T-cell (primary cell): ENCODE measurements around the gene SLC22A3. TPM values are rescaled to one million over a fixed set of nuclear protein-coding genes. Genes with fewer than 3 reads are reported as not detected.
A peak's percentile ranks its signal among the peaks of the same experiment; 100 is the strongest.

Experiments
- ATAC-seq, 4 experiments: fragments of 200-7000 bp in 3 of 4; fragments of 150-1000 bp in 1 of 4; cut with Tn5 transposase; replicated peaks in 1 of 4; 1 replicate in 3 of 4; 2 replicates in 1 of 4; pipeline ENCODE4 v1.10.0; 2021; ENCODE audit warnings: moderate library complexity in 3 of 4, mild to moderate bottlenecking in 2 of 4, moderate number of reproducible peaks in 1 of 4
- CTCF ChIA-PET, 2 donors: fragments of 300-600 bp; sonication (Branson Sonifier 250); formaldehyde crosslinking; loops; one replicate each; lab custom pipeline; 2022; ENCODE audit warnings: antibody characterized with exemption in 2 of 2; lab: Charles Lee
- POLR2A ChIA-PET, 2 donors: fragments of 300-600 bp; sonication (Branson Sonifier 250); formaldehyde crosslinking; loops; one replicate each; lab custom pipeline; 2022; ENCODE audit warnings: antibody characterized with exemption in 2 of 2; lab: Charles Lee
- DNase-seq, 35 experiments: peaks; one replicate each; pipeline versions ENCODE4 v3.0.0 to v3.0.0-alpha.2; 2013 to 2023
- H3K27ac ChIP-seq: one replicate; pipeline ENCODE4 v1.5.1; 2013; ENCODE audit warnings: low read length
- H3K27me3 ChIP-seq, 2 experiments: replicated peaks in 1 of 2; 1 replicate in 1 of 2; 2 replicates in 1 of 2; pipeline versions ENCODE4 v1.6.1 to v1.7.0; 2013; ENCODE audit warnings: low read length in 1 of 2, mixed read lengths in 1 of 2; ENCODE audit not compliant: control insufficient read depth in 2 of 2, insufficient read depth in 2 of 2; ENCODE audit errors: extremely low read depth in 1 of 2
- H3K36me3 ChIP-seq, 2 donors: 1 replicate in 1 of 2; 2 replicates in 1 of 2; pipeline versions ENCODE4 v1.6.1 to v1.7.0; 2013; ENCODE audit warnings: low read length in 1 of 2; ENCODE audit not compliant: control insufficient read depth in 2 of 2, insufficient read depth in 1 of 2; ENCODE audit errors: extremely low read depth in 1 of 2
- H3K4me1 ChIP-seq, 2 experiments: 1 replicate in 1 of 2; 2 replicates in 1 of 2; pipeline versions ENCODE4 v1.6.1 to v1.7.0; 2013; ENCODE audit warnings: low read length in 2 of 2, mixed read lengths in 1 of 2; ENCODE audit not compliant: insufficient read depth in 2 of 2, control insufficient read depth in 1 of 2; ENCODE audit errors: extremely low read depth in 1 of 2
- H3K4me3 ChIP-seq, 2 donors: 1 replicate in 1 of 2; 2 replicates in 1 of 2; pipeline versions ENCODE4 v1.5.1 to v1.7.0; 2013; ENCODE audit warnings: mild to moderate bottlenecking in 2 of 2, low read length in 1 of 2, moderate library complexity in 1 of 2; ENCODE audit not compliant: control insufficient read depth in 1 of 2; ENCODE audit errors: extremely low read depth in 1 of 2
- H3K9me3 ChIP-seq: 2 replicates; pipeline ENCODE4 v1.7.0; 2013
- H3K27ac Mint-ChIP-seq, 2 donors: one replicate each; pipeline ENCODE4 v1.8.0; 2020 to 2021; ENCODE audit warnings: mild to moderate bottlenecking in 2 of 2, mixed read lengths in 2 of 2
- H3K27me3 Mint-ChIP-seq, 2 donors: one replicate each; pipeline ENCODE4 v1.8.0; 2021 to 2022; ENCODE audit warnings: mixed read lengths in 2 of 2
- H3K36me3 Mint-ChIP-seq: one replicate; pipeline ENCODE4 v1.8.0; 2021; ENCODE audit warnings: mixed read lengths
- H3K4me1 Mint-ChIP-seq, 3 donors: one replicate each; pipeline ENCODE4 v1.8.0; 2020 to 2022; ENCODE audit warnings: mixed read lengths in 3 of 3, mild to moderate bottlenecking in 1 of 3
- H3K4me3 Mint-ChIP-seq, 3 donors: one replicate each; pipeline ENCODE4 v1.8.0; 2020 to 2022; ENCODE audit warnings: mild to moderate bottlenecking in 3 of 3, mixed read lengths in 3 of 3, moderate library complexity in 3 of 3
- H3K9me3 Mint-ChIP-seq, 3 donors: one replicate each; pipeline ENCODE4 v1.8.0; 2020 to 2022; ENCODE audit warnings: mixed read lengths in 3 of 3
- WGBS: methylation state at CpG from one replicate; pipeline ENCODE4 v1.1.5; 2013; ENCODE audit warnings: missing lambda C conversion rate; ENCODE audit not compliant: insufficient coverage; 5-methylcytosine and 5-hydroxymethylcytosine counted together
- total RNA-seq, 35 experiments: library from RNA in 6 of 35; stranded (reverse) in 6 of 35; fragments of 120-200 nt in 1 of 35; gene quantifications; one replicate each; pipeline versions ENCODE4 v1.2.1 to v1.2.4 and lab custom pipeline; 2013 to 2026

The SLC22A3 gene
- total RNA-seq, 5 donors from 2014 or later (not counting 1 experiment from before 2014, with no cell fraction given), result 0.13 to 0.29 (median 0.21) TPM; not detected in 1

- WGBS, result no CpG with 5 or more reads among the region's 2 CpGs
- H3K27ac Mint-ChIP-seq, result no peak overlapping the region
- peaks cover 0 to 7% (median 5%) of the 10 kb centered on the region in 3 donors for H3K4me1 Mint-ChIP-seq
- Histone ChIP-seq H3K27me3 (peaks cover 2 to 15% of the 10 kb centered on the region in 2 experiments), H3K36me3 (no peaks in the 10 kb centered on the region), H3K9me3 (no peaks in the 10 kb centered on the region), H3K4me3 (no peak overlapping the region), H3K27ac (no peak overlapping the region), H3K4me1 (no peaks in the 10 kb centered on the region)
- no peak overlapping the region for H3K4me3 Mint-ChIP-seq
- ATAC-seq, result no peak
- no peak for DNase-seq
- POLR2A ChIA-PET, result interaction anchor here in 1 of 2 donors (0.7 kb wide), 1 partner anchor 1070 kb away, joined by 3 read pairs; no protein-coding TSS in a partner anchor
- H3K36me3 Mint-ChIP-seq, result no peaks in the 10 kb centered on the region
- H3K27me3 Mint-ChIP-seq, result peaks cover 31 to 32% of the 10 kb centered on the region in 2 donors
- CTCF ChIA-PET, result no interaction called here
- H3K9me3 Mint-ChIP-seq, result no peaks in the 10 kb centered on the region
Measured at GRCh38 chr6:160343144-160343543, 5.0 kb upstream of the SLC22A3 start.

GRCh38 chr6:160344271-160344670, 3.9 kb upstream of the SLC22A3 start:
- peaks cover 5 to 12% (median 10%) of the 10 kb centered on the region in 3 donors for H3K4me1 Mint-ChIP-seq
- POLR2A ChIA-PET, result no interaction called here
- WGBS, result no CpG with 5 or more reads among the region's 3 CpGs
- no peaks in the 10 kb centered on the region for H3K9me3 ChIP-seq
- no peak overlapping the region for H3K27ac ChIP-seq
- ATAC-seq (no peak), DNase-seq (no peak)
- H3K9me3 Mint-ChIP-seq, result no peaks in the 10 kb centered on the region
- no peak overlapping the region for H3K27ac Mint-ChIP-seq
- H3K4me3 ChIP-seq, result no peak overlapping the region
- no peaks in the 10 kb centered on the region for H3K36me3 ChIP-seq
- H3K27me3 ChIP-seq, result peaks cover 2 to 21% of the 10 kb centered on the region in 2 experiments
- H3K4me1 ChIP-seq, result peaks cover 0 to 6% of the 10 kb centered on the region in 2 experiments
- H3K4me3 Mint-ChIP-seq, result no peak overlapping the region
- H3K36me3 Mint-ChIP-seq, result no peaks in the 10 kb centered on the region
- CTCF ChIA-PET, result no interaction called here
- peaks cover 33 to 35% of the 10 kb centered on the region in 2 donors for H3K27me3 Mint-ChIP-seq

- H3K36me3 ChIP-seq, result no peaks in the 10 kb centered on the region
- WGBS, result 26% methylated on average over 56 of the region's 74 CpGs
- POLR2A ChIA-PET, result no interaction called here
Measured at GRCh38 chr6:160347259-160348222, 637 bp upstream of the SLC22A3 start.

GRCh38 chr6:160349020-160349441, 853 bp downstream of the SLC22A3 start:
- peaks cover 0 to 6% of the 10 kb centered on the region in 2 experiments for H3K4me1 ChIP-seq
- peaks cover 49 to 61% of the 10 kb centered on the region in 2 donors for H3K27me3 Mint-ChIP-seq
- H3K27me3 ChIP-seq, result peaks cover 3 to 19% of the 10 kb centered on the region in 2 experiments
- ChIA-PET POLR2A (no interaction called here), CTCF (no interaction called here)
- no peaks in the 10 kb centered on the region for H3K36me3 Mint-ChIP-seq
- no peaks in the 10 kb centered on the region for H3K9me3 Mint-ChIP-seq
- peak overlapping the region; percentile 37 to 53 (median 40) for H3K4me3 Mint-ChIP-seq
- WGBS, result 3% methylated on average over 23 of the region's 23 CpGs
- no peak overlapping the region for H3K27ac ChIP-seq
- H3K36me3 ChIP-seq, result no peaks in the 10 kb centered on the region
- H3K9me3 ChIP-seq, result no peaks in the 10 kb centered on the region
- ATAC-seq (no peak), DNase-seq (no peak)
- H3K4me1 Mint-ChIP-seq, result peaks cover 6 to 17% (median 10%) of the 10 kb centered on the region in 3 donors
- H3K27ac Mint-ChIP-seq, result no peak overlapping the region
- H3K4me3 ChIP-seq, result peak overlapping the region in 1 of 2 donors; percentile 4

More at GRCh38 chr6:160347259-160348222, 637 bp upstream of the SLC22A3 start:
- Histone ChIP-seq H3K4me1 (peaks cover 0 to 6% of the 10 kb centered on the region in 2 experiments), H3K27me3 (peaks cover 3 to 19% of the 10 kb centered on the region in 2 experiments), H3K9me3 (no peaks in the 10 kb centered on the region), H3K4me3 (no peak overlapping the region), H3K27ac (no peak overlapping the region)
- CTCF ChIA-PET, result interaction anchor here in 1 of 2 donors (0.6 kb wide), 1 partner anchor 12 kb away, joined by 3 read pairs; no protein-coding TSS in a partner anchor
- no peaks in the 10 kb centered on the region for H3K9me3 Mint-ChIP-seq
- peaks cover 49 to 64% of the 10 kb centered on the region in 2 donors for H3K27me3 Mint-ChIP-seq
- peak in 1 of 4 experiments; percentile 16 for ATAC-seq
- no peak for DNase-seq
- H3K4me3 Mint-ChIP-seq, result peak overlapping the region; percentile 5 to 55 (median 17)
- peaks cover 6 to 17% (median 10%) of the 10 kb centered on the region in 3 donors for H3K4me1 Mint-ChIP-seq
- H3K27ac Mint-ChIP-seq, result no peak overlapping the region
- no peaks in the 10 kb centered on the region for H3K36me3 Mint-ChIP-seq

- Mint-ChIP-seq H3K9me3 (no peaks in the 10 kb centered on the region), H3K4me1 (peaks cover 6 to 20% (median 13%) of the 10 kb centered on the region in 3 donors), H3K4me3 (peak overlapping the region in 1 of 3 donors; percentile 9), H3K27ac (no peak overlapping the region), H3K36me3 (no peaks in the 10 kb centered on the region), H3K27me3 (peaks cover 49 to 55% of the 10 kb centered on the region in 2 donors)
- ATAC-seq (no peak), DNase-seq (no peak)
- Histone ChIP-seq H3K36me3 (no peaks in the 10 kb centered on the region), H3K4me1 (peaks cover 0 to 6% of the 10 kb centered on the region in 2 experiments), H3K9me3 (no peaks in the 10 kb centered on the region), H3K27ac (no peak overlapping the region), H3K4me3 (no peak overlapping the region), H3K27me3 (peaks cover 3 to 19% of the 10 kb centered on the region in 2 experiments)
- POLR2A ChIA-PET, result no interaction called here
- CTCF ChIA-PET, result no interaction called here
- 89% methylated on average over 11 of the region's 11 CpGs for WGBS
Measured at GRCh38 chr6:160349814-160350350, 1.7 kb downstream of the SLC22A3 start.

- peaks cover 4 to 13% (median 5%) of the 10 kb centered on the region in 3 donors for H3K4me1 Mint-ChIP-seq
- DNase-seq, result no peak
- ChIA-PET POLR2A (no interaction called here), CTCF (no interaction called here)
- Histone ChIP-seq H3K27me3 (peaks cover 3 to 16% of the 10 kb centered on the region in 2 experiments), H3K9me3 (no peaks in the 10 kb centered on the region), H3K27ac (no peak overlapping the region), H3K4me1 (peaks cover 0 to 1% of the 10 kb centered on the region in 2 experiments), H3K36me3 (no peaks in the 10 kb centered on the region), H3K4me3 (no peak overlapping the region)
- H3K27ac Mint-ChIP-seq, result no peak overlapping the region
- WGBS, result 100% methylated on average over 1 of the region's 2 CpGs
- no peak for ATAC-seq
- peaks cover 31 to 50% of the 10 kb centered on the region in 2 donors for H3K27me3 Mint-ChIP-seq
- H3K4me3 Mint-ChIP-seq, result no peak overlapping the region
- H3K9me3 Mint-ChIP-seq, result no peaks in the 10 kb centered on the region
- no peaks in the 10 kb centered on the region for H3K36me3 Mint-ChIP-seq
Measured at GRCh38 chr6:160353950-160354496, 5.8 kb downstream of the SLC22A3 start.
